ENCODE data around the gene GOLGA6A.

GRCh38 chr15:74041311-74041756 is 41.0 kb downstream of the GOLGA6A start:
- no peak for TF ChIP-seq CTCF (conservative IDR thresholded peaks at IDR 0.05)
- no peak for TF ChIP-seq ZFX (IDR thresholded peaks at IDR 0.05)

Measured in C4-2B (cell line).